ENCODE data around the gene PDSS1. TPM values are rescaled to one million over a fixed set of nuclear protein-coding genes. Genes with fewer than 3 reads are reported as not detected.
A peak's percentile ranks its signal among the peaks of the same experiment; 100 is the strongest.

Gene PDSS1
- total RNA-seq, 1 donor from 2014 or later, result 8.0 TPM

- H3K4me1 Mint-ChIP-seq (ENCODE audit: unreplicated experiment), result no peaks in the 10 kb centered on the region
- H3K4me3 Mint-ChIP-seq (ENCODE audit: unreplicated experiment), result no peak overlapping the region
- no peak overlapping the region for H3K27ac Mint-ChIP-seq (ENCODE audit: unreplicated experiment)
Measured at GRCh38 chr10:26725837-26726727, 28.6 kb downstream of the PDSS1 start.

GRCh38 chr10:26727005-26727404 is 29.5 kb downstream of the PDSS1 start:
- DNase-seq (ENCODE audit: low spot score), result no peak
- no peak overlapping the region for H3K27ac Mint-ChIP-seq (ENCODE audit: unreplicated experiment)
- H3K4me3 Mint-ChIP-seq (ENCODE audit: unreplicated experiment), result no peak overlapping the region
- TF ChIP-seq, protein P1, sequence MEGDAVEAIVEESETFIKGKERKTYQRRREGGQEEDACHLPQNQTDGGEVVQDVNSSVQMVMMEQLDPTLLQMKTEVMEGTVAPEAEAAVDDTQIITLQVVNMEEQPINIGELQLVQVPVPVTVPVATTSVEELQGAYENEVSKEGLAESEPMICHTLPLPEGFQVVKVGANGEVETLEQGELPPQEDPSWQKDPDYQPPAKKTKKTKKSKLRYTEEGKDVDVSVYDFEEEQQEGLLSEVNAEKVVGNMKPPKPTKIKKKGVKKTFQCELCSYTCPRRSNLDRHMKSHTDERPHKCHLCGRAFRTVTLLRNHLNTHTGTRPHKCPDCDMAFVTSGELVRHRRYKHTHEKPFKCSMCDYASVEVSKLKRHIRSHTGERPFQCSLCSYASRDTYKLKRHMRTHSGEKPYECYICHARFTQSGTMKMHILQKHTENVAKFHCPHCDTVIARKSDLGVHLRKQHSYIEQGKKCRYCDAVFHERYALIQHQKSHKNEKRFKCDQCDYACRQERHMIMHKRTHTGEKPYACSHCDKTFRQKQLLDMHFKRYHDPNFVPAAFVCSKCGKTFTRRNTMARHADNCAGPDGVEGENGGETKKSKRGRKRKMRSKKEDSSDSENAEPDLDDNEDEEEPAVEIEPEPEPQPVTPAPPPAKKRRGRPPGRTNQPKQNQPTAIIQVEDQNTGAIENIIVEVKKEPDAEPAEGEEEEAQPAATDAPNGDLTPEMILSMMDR (IDR thresholded peaks at IDR 0.05; ENCODE audit: unreplicated experiment), result no peak
- H3K27me3 Mint-ChIP-seq (ENCODE audit: unreplicated experiment), result no peaks in the 10 kb centered on the region
- no peaks in the 10 kb centered on the region for H3K4me1 Mint-ChIP-seq (ENCODE audit: unreplicated experiment)
- H3K36me3 Mint-ChIP-seq (ENCODE audit: low read depth, unreplicated experiment), result peaks cover 9% of the 10 kb centered on the region
- H3K9me3 Mint-ChIP-seq (ENCODE audit: unreplicated experiment), result no peaks in the 10 kb centered on the region

More at GRCh38 chr10:26725837-26726727, 28.6 kb downstream of the PDSS1 start:
- DNase-seq (ENCODE audit: low spot score), result peak; percentile 42
- TF ChIP-seq, protein P1 (IDR thresholded peaks at IDR 0.05; ENCODE audit: unreplicated experiment), result peak; percentile 91
- H3K9me3 Mint-ChIP-seq (ENCODE audit: unreplicated experiment), result no peaks in the 10 kb centered on the region
- no peaks in the 10 kb centered on the region for H3K27me3 Mint-ChIP-seq (ENCODE audit: unreplicated experiment)
- H3K36me3 Mint-ChIP-seq (ENCODE audit: low read depth, unreplicated experiment), result peaks cover 9% of the 10 kb centered on the region

GRCh38 chr10:26728957-26729356 is 31.5 kb downstream of the PDSS1 start:
- Mint-ChIP-seq H3K27me3 (ENCODE audit: unreplicated experiment) (no peaks in the 10 kb centered on the region), H3K27ac (ENCODE audit: unreplicated experiment) (no peak overlapping the region), H3K4me3 (ENCODE audit: unreplicated experiment) (no peak overlapping the region), H3K4me1 (ENCODE audit: unreplicated experiment) (no peaks in the 10 kb centered on the region), H3K9me3 (ENCODE audit: unreplicated experiment) (no peaks in the 10 kb centered on the region), H3K36me3 (ENCODE audit: low read depth, unreplicated experiment) (peaks cover 14% of the 10 kb centered on the region)
- no peak for DNase-seq (ENCODE audit: low spot score)
- TF ChIP-seq, protein P1 (IDR thresholded peaks at IDR 0.05; ENCODE audit: unreplicated experiment), result no peak

DNA sequence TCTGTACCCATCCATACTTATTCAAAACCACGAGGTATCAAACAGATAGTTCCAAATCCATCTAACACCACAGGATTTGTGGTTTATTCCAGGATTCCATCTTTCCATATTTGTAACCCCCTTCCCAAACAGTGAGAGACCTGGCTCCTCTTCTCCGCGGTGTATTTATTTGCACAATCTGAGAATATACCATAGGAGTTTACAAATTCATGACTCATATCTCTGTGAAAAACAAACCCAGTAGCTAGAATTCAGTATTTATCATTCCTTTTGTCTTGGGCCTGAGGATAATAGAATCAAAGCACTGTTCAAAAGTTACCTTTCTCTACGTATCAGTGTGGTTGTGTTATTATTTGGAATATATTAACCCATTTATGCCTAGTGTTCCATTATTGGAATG is 31.9 kb downstream of the PDSS1 start:
- Mint-ChIP-seq H3K4me3 (ENCODE audit: unreplicated experiment) (no peak overlapping the region), H3K9me3 (ENCODE audit: unreplicated experiment) (no peaks in the 10 kb centered on the region), H3K27ac (ENCODE audit: unreplicated experiment) (no peak overlapping the region), H3K4me1 (ENCODE audit: unreplicated experiment) (no peaks in the 10 kb centered on the region), H3K36me3 (ENCODE audit: low read depth, unreplicated experiment) (peaks cover 14% of the 10 kb centered on the region), H3K27me3 (ENCODE audit: unreplicated experiment) (no peaks in the 10 kb centered on the region)
- TF ChIP-seq, protein P1 (IDR thresholded peaks at IDR 0.05; ENCODE audit: unreplicated experiment), result no peak
- no peak for DNase-seq (ENCODE audit: low spot score)

GRCh38 chr10:26730552-26730951 is 33.1 kb downstream of the PDSS1 start:
- H3K9me3 Mint-ChIP-seq (ENCODE audit: unreplicated experiment), result no peaks in the 10 kb centered on the region
- peaks cover 14% of the 10 kb centered on the region for H3K36me3 Mint-ChIP-seq (ENCODE audit: low read depth, unreplicated experiment)
- TF ChIP-seq, protein P1 (IDR thresholded peaks at IDR 0.05; ENCODE audit: unreplicated experiment), result no peak
- H3K27me3 Mint-ChIP-seq (ENCODE audit: unreplicated experiment), result no peaks in the 10 kb centered on the region
- H3K4me3 Mint-ChIP-seq (ENCODE audit: unreplicated experiment), result no peak overlapping the region
- no peak for DNase-seq (ENCODE audit: low spot score)
- H3K27ac Mint-ChIP-seq (ENCODE audit: unreplicated experiment), result no peak overlapping the region
- no peaks in the 10 kb centered on the region for H3K4me1 Mint-ChIP-seq (ENCODE audit: unreplicated experiment)

Measured in endothelial cell (in vitro differentiated cells).